Activated CD4-positive, alpha-beta memory T cell treated with anti-CD3 and anti-CD28 coated beads for 36 hours (primary cell): ENCODE measurements around the gene MTMR4. TPM values are rescaled to one million over a fixed set of nuclear protein-coding genes. Genes with fewer than 3 reads are reported as not detected.
A peak's percentile ranks its signal among the peaks of the same experiment; 100 is the strongest.

Experiments
- CTCF ChIA-PET: fragments of 350-600 bp; sonication (Branson Sonifier 250); formaldehyde crosslinking; loops from one replicate; lab custom pipeline; 2021; ENCODE audit warnings: antibody characterized with exemption, inconsistent platforms; lab: Charles Lee
- POLR2A ChIA-PET: fragments of 350-600 bp; sonication (Branson Sonifier 250); formaldehyde crosslinking; loops from one replicate; lab custom pipeline; 2021; ENCODE audit warnings: antibody characterized with exemption; lab: Charles Lee
- DNase-seq: peaks from one replicate; pipeline ENCODE4 v3.0.0-alpha.2; 2020
- H3K27ac Mint-ChIP-seq: one replicate; pipeline ENCODE4 v1.8.0; 2021; ENCODE audit warnings: mixed read lengths
- H3K27me3 Mint-ChIP-seq: one replicate; pipeline ENCODE4 v1.8.0; 2021; ENCODE audit warnings: mixed read lengths
- H3K36me3 Mint-ChIP-seq: one replicate; pipeline ENCODE4 v1.8.0; 2021; ENCODE audit warnings: mixed read lengths
- H3K4me1 Mint-ChIP-seq: one replicate; pipeline ENCODE4 v1.8.0; 2021; ENCODE audit warnings: low read depth, mixed read lengths
- H3K4me3 Mint-ChIP-seq: one replicate; pipeline ENCODE4 v1.8.0; 2021; ENCODE audit warnings: mild to moderate bottlenecking, mixed read lengths
- H3K9me3 Mint-ChIP-seq: one replicate; pipeline ENCODE4 v1.8.0; 2021; ENCODE audit warnings: mixed read lengths
- intact Hi-C: fragments of 100-400 bp; cut with micrococcal nuclease; formaldehyde crosslinking; loops from one replicate; pipeline ENCODE4 v1.15.1; 2023
- total RNA-seq, 2 experiments: library from RNA; stranded (reverse); gene quantifications; one replicate each; pipeline ENCODE4 v1.2.3, GENCODE V29; 2021

Gene MTMR4
- total RNA-seq, 2 experiments from 2014 or later, result 61.6 to 66.5 TPM

DNA sequence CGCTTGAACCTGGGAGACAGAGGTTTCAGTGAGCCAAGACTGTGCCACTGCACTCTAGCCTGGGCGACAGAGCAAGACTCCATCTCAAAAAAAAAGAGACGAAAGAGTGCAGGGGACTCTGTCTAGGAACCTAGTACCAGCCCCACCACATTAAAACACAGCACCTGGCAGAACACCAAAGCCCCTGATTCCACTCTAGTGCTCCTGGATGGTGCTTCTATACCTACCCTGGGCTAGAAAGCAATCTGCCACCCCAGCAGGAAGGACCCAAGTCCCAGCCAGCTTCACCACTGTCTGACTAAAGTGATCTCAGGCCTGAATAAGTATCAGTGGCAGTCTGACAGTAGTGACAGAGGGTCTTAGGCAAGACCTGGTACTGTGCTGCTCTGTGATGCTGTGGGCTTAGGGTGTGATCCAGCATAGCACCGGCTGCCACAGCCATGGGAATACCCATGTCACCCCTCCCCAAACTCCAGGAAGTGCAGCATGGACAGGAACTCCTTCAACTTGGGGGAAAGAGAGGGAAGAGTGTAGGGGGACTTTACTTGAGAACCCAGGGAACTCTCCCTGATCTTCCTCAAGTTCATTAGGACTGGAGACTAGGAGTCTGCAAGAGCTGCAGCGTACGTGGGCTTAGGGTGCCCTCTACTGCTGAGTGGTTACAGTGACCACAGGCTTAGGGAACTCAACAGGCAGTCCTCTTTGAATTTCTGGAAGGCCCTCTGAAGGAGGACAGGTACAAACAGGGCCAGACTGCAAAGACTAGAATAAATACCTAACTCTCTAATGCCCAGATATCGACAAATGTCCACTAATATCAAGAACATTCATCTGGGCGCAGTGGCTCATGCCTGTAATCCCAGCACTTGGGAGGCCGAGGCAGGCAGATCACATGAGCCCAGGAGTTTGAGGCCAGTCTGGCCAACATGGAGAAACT, 67.1 kb downstream of the MTMR4 start:
- H3K4me3 Mint-ChIP-seq, result no peak overlapping the region
- H3K36me3 Mint-ChIP-seq, result no peaks in the 10 kb centered on the region
- intact Hi-C loops, result loop anchor here (1.0 kb wide), 3 partner anchors 95 to 143 kb away; partner anchors contain the start of gene SUPT4H1
- DNase-seq, result peak; percentile 83
- H3K9me3 Mint-ChIP-seq, result no peaks in the 10 kb centered on the region
- ChIA-PET CTCF (interaction anchor here (0.8 to 6.6 kb wide), 10 partner anchors 27 to 247 kb away, joined by 3 to 76 read pairs (median 4); partner anchors contain the start of gene RNF43), POLR2A (no interaction called here)
- no peak overlapping the region for H3K27ac Mint-ChIP-seq
- H3K27me3 Mint-ChIP-seq, result no peaks in the 10 kb centered on the region
- peaks cover 9% of the 10 kb centered on the region for H3K4me1 Mint-ChIP-seq

DNA sequence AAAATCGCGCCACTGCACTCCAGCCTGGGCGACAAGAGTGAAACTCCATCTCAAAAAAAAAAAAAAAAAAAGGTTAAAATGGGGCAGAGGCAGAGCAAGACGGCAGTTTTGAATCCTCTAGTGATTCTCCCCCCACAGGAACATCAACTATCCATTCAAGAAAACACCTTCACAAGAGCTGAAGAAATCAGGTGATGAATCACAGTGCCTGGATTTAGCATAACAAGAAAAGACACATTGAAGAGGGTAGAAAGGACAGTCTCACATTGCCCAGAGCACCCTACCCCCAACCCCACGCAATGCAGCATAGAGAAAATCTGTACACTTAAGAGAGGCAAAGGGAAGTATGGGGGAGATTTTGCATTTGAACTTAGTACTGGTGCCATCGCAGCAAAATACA, 68.4 kb downstream of the MTMR4 start:
- Mint-ChIP-seq H3K4me3 (no peak overlapping the region), H3K27me3 (no peaks in the 10 kb centered on the region), H3K9me3 (no peaks in the 10 kb centered on the region), H3K4me1 (peaks cover 9% of the 10 kb centered on the region), H3K27ac (no peak overlapping the region), H3K36me3 (no peaks in the 10 kb centered on the region)
- intact Hi-C loops, result no loop called here
- no peak for DNase-seq
- CTCF ChIA-PET, result interaction anchor here (1.2 to 6.6 kb wide), 5 partner anchors 26 to 142 kb away, joined by 3 to 76 read pairs (median 4); partner anchors contain the start of gene RNF43
- POLR2A ChIA-PET, result no interaction called here

Other genes starting within 250 kb of the MTMR4 start
- under 1 TPM; 0.17 to 0.22 TPM for gene MPO, start 233.7 kb downstream of the MTMR4 start, total RNA-seq
- gene TSPOAP1, start 185.8 kb downstream of the MTMR4 start, total RNA-seq, result 10 to 100 TPM; 21.6 to 22.7 TPM
- gene SUPT4H1, start 162.4 kb downstream of the MTMR4 start, total RNA-seq, result 100 to 1,000 TPM; 113 to 114 TPM
- under 1 TPM; 0.39 to 0.93 TPM for gene RNF43, start 97.1 kb downstream of the MTMR4 start, total RNA-seq
- 1 to 10 TPM; 2.9 to 3.0 TPM for gene HSF5, start 26.2 kb downstream of the MTMR4 start, total RNA-seq
- under 1 TPM; 0.14 to 0.17 TPM for gene TEX14, start 177.4 kb upstream of the MTMR4 start, total RNA-seq
- gene RAD51C, start 178.0 kb upstream of the MTMR4 start, total RNA-seq, result 10 to 100 TPM; 64.0 to 66.0 TPM
- gene PPM1E, start 241.2 kb upstream of the MTMR4 start, total RNA-seq, result under 1 TPM in 1 of 2 experiments, not detected in 1; 0.02 TPM